ENCODE data around the gene TMSB10.

DNA sequence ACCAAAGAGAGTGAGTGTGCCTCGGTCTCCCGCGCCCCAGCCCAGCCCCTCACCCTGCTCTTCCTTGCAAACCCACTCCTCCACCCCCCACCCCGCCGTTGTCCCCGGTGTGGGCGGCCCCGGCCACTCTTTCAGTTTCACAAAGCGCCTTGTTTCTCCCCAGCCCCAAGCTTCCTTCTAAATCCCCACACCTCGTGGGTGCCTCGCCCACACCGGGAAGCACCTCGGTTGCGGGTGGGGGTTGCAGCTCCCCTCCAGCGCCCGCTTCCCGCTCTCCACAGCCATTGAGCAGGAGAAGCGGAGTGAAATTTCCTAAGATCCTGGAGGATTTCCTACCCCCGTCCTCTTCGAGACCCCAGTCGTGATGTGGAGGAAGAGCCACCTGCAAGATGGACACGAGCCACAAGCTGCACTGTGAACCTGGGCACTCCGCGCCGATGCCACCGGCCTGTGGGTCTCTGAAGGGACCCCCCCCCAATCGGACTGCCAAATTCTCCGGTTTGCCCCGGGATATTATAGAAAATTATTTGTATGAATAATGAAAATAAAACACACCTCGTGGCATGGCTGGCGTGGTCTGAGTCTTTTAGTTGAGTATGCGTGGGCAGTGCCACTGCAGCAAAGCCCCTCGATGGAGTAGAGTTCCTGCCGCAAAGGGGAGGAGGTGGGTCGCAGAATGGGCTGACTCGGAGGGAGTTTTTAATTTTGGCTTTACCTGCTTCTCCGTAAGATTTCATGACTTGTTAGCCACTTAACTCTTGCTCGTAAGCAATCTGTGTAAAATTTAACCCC, 848 bp downstream of the TMSB10 start:
- TF ChIP-seq CTCF (conservative IDR thresholded peaks at IDR 0.05 in 1 of 2, IDR thresholded peaks at IDR 0.05 in 1 of 2; ENCODE audit: low read depth in 1 of 2, low read length in 2 of 2), result no peak
- TF ChIP-seq EZH2 (IDR thresholded peaks at IDR 0.05; ENCODE audit: low read length, missing control alignments), result no peak
